HG02973 (cell line): Measurements from ENCODE around the gene LIPN.

Experiments used
- ATAC-seq: cut with Tn5 transposase; IDR thresholded peaks from one replicate; pipeline ENCODE4 v1.9.1; 2021; ENCODE audit warnings: moderate library complexity; ENCODE audit not compliant: unreplicated experiment

Gene LIPN

DNA sequence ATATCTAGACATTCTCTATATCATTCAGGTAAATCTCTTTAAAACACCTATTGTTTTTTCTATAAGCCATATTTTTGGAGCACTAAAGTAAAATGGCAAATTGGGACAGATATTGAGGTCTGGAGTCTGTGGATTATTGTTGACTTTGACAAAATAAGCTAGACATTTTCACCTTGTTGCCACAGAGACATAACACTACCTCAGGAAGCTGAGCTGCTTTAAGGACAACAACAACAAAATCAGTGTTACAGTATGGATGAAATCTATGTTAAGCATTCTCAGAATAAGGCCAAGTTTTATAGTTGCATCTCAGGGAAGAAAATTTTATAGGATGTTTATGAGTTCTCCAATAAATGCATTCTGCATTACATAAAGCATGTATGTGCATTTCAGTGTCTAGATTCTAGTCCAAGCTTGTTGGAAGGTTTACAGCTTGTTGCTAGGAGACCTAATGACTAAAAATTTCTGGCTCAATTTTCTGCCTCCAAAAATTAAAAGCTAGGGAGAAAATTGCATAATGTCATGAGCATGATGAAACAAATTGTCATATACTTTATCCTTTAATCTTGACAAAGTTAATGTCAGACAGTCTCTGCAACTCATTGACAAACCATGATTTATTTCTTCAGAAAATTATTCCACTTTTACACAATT lies 61.1 kb downstream of the LIPN start:
- no peak for ATAC-seq

- no peak for ATAC-seq
Observed at GRCh38 chr10:88826388-88826787, 66.6 kb downstream of the LIPN start.

- ATAC-seq = no peak
Observed at GRCh38 chr10:88827671-88828070, 67.9 kb downstream of the LIPN start.

GRCh38 chr10:88828310-88828709 lies 68.5 kb downstream of the LIPN start:
- ATAC-seq = no peak
